Trophoblast cell (in vitro differentiated cells and primary cell): ENCODE results near the gene OR2H1.

Experiments used
- DNase-seq, 2 donors: peaks; one replicate each; pipeline ENCODE4 v3.0.0-alpha.2; 2016
- H2AFZ ChIP-seq: 2 replicates; pipeline ENCODE4 v1.6.1; 2013; ENCODE audit warnings: low read length, moderate library complexity, mild to moderate bottlenecking; ENCODE audit not compliant: insufficient read depth, poor library complexity
- H2AK5ac ChIP-seq: 2 replicates; pipeline ENCODE4 v1.6.1; 2013; ENCODE audit warnings: mild to moderate bottlenecking, low read length
- H2BK120ac ChIP-seq: 2 replicates; pipeline ENCODE4 v1.6.1; 2013; ENCODE audit warnings: low read length, mild to moderate bottlenecking, moderate library complexity; ENCODE audit not compliant: insufficient read depth, poor library complexity
- H2BK12ac ChIP-seq: 2 replicates; pipeline ENCODE4 v1.6.1; 2013; ENCODE audit warnings: mild to moderate bottlenecking, low read length, moderate library complexity
- H2BK5ac ChIP-seq: 2 replicates; pipeline ENCODE4 v1.6.1; 2013; ENCODE audit warnings: low read length, low read depth, moderate library complexity, mild to moderate bottlenecking; ENCODE audit not compliant: poor library complexity
- H3K14ac ChIP-seq: 2 replicates; pipeline ENCODE4 v1.6.1; 2013; ENCODE audit warnings: mild to moderate bottlenecking, low read length
- H3K18ac ChIP-seq: 2 replicates; pipeline ENCODE4 v1.6.1; 2013; ENCODE audit warnings: mild to moderate bottlenecking, low read length
- H3K23ac ChIP-seq: 2 replicates; pipeline ENCODE4 v1.6.1; 2013; ENCODE audit warnings: low read length
- H3K27ac ChIP-seq: 2 replicates; pipeline ENCODE4 v1.5.1; 2013; ENCODE audit warnings: low read depth, mild to moderate bottlenecking, inconsistent platforms, low read length, moderate library complexity
- H3K27me3 ChIP-seq: 2 replicates; pipeline ENCODE4 v1.6.1; 2013; ENCODE audit warnings: inconsistent platforms, mild to moderate bottlenecking, low read length, moderate library complexity; ENCODE audit not compliant: insufficient read depth
- H3K36me3 ChIP-seq, 2 experiments: 1 replicate in 1 of 2; 2 replicates in 1 of 2; pipeline ENCODE4 v1.6.1; 2013; ENCODE audit warnings: low read length in 2 of 2, mild to moderate bottlenecking in 2 of 2, moderate library complexity in 1 of 2; ENCODE audit not compliant: insufficient read depth in 2 of 2, control insufficient read depth in 1 of 2
- H3K4ac ChIP-seq: 2 replicates; pipeline ENCODE4 v1.6.1; 2013; ENCODE audit warnings: low read depth, mild to moderate bottlenecking, low read length, moderate library complexity
- H3K4me1 ChIP-seq, 2 experiments: 1 replicate in 1 of 2; 2 replicates in 1 of 2; pipeline ENCODE4 v1.6.1; 2013; ENCODE audit warnings: low read length in 2 of 2, mild to moderate bottlenecking in 2 of 2, moderate library complexity in 1 of 2; ENCODE audit not compliant: insufficient read depth in 2 of 2, control insufficient read depth in 1 of 2
- H3K4me2 ChIP-seq: 2 replicates; pipeline ENCODE4 v1.6.1; 2013; ENCODE audit warnings: inconsistent platforms, mild to moderate bottlenecking, low read length, moderate library complexity
- H3K4me3 ChIP-seq: 2 replicates; pipeline ENCODE4 v1.5.1; 2013; ENCODE audit warnings: mild to moderate bottlenecking, low read depth, low read length, inconsistent platforms
- H3K79me1 ChIP-seq: one replicate; pipeline ENCODE4 v1.6.1; 2013; ENCODE audit warnings: low read length
- H3K79me2 ChIP-seq: 2 replicates; pipeline ENCODE4 v1.6.1; 2013; ENCODE audit warnings: low read length, mild to moderate bottlenecking; ENCODE audit not compliant: control insufficient read depth, insufficient read depth, poor library complexity
- H3K9ac ChIP-seq: 2 replicates; pipeline ENCODE4 v1.6.1; 2013; ENCODE audit warnings: mild to moderate bottlenecking, low read length
- H3K9me3 ChIP-seq: 2 replicates; pipeline ENCODE4 v1.6.1; 2013; ENCODE audit warnings: low read depth, mild to moderate bottlenecking, control low read depth, inconsistent platforms, low read length; ENCODE audit not compliant: insufficient read depth
- H4K12ac ChIP-seq: 2 replicates; pipeline ENCODE4 v1.6.1; 2013; ENCODE audit warnings: low read depth, mild to moderate bottlenecking, low read length, moderate library complexity
- H4K8ac ChIP-seq: 2 replicates; pipeline ENCODE4 v1.6.1; 2013; ENCODE audit warnings: low read depth, mild to moderate bottlenecking, low read length, moderate library complexity
- H4K91ac ChIP-seq: one replicate; pipeline ENCODE4 v1.6.1; 2013; ENCODE audit warnings: low read depth, mild to moderate bottlenecking, low read length, moderate library complexity
- WGBS: extraction: QIAGEN DNeasy Blood & Tissue Kit; methylation state at CpG from one replicate; pipeline ENCODE4 v1.1.7; 2013; ENCODE audit warnings: missing lambda C conversion rate; ENCODE audit not compliant: insufficient read length, insufficient coverage; ENCODE audit errors: extremely low coverage; 5-methylcytosine and 5-hydroxymethylcytosine counted together

Gene OR2H1

DNA sequence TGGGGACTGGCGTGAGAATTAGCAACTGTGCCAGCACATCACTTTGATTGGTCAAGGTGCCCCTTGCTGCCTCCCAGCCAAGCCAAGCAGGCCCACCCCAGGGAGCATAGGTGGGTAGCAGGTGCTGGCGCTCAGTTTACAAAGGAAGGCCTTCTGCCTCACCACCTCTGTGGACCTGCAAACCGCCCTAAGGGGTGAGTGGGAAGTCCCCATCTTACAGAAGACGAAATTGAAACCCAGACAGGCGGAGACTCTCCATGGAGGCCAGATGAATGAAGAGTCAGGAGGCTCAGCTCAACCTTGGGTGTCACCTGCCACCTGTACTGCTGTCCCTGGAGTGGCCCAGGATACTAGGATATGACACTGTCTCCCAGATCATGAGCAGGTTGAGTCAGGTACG lies 52.3 kb downstream of the OR2H1 start:
- Histone ChIP-seq H2BK5ac (no peak overlapping the region), H3K9ac (no peak overlapping the region), H3K79me2 (no peaks in the 10 kb centered on the region), H4K8ac (no peak overlapping the region), H3K4me3 (no peak overlapping the region), H2BK12ac (no peak overlapping the region), H4K12ac (no peak overlapping the region), H2AK5ac (no peak overlapping the region), H3K27ac (no peak overlapping the region), H3K4ac (no peak overlapping the region), H3K4me2 (no peak overlapping the region), H3K18ac (no peak overlapping the region), H3K14ac (no peak overlapping the region), H2AFZ (no peak overlapping the region), H3K9me3 (no peaks in the 10 kb centered on the region), H4K91ac (no peak overlapping the region), H3K27me3 (no peaks in the 10 kb centered on the region), H3K4me1 (no peaks in the 10 kb centered on the region), H3K79me1 (no peaks in the 10 kb centered on the region), H3K36me3 (no peaks in the 10 kb centered on the region), H2BK120ac (no peak overlapping the region), H3K23ac (no peak overlapping the region)
- WGBS = no CpG with 5 or more reads among the region's 6 CpGs
- no peak for DNase-seq

DNA sequence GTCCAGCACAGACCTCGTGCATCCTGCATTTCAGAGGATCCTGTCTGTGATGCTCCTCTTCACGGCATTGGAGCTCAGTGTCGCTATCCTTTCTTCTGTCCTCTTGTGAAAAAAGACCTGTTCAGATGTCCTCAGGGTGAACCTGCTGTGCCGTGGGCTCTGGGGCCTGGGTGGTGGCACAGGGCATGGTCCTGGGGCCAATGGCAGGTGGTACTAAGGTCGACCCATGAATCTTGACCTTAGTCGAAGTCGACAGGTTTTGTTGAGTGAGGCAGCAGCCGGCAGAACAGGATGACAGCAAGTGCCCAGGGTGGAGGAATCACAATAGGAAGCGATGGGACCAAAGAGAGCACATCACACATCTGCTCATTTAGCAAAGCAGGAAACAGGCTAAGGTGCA lies 52.8 kb downstream of the OR2H1 start:
- Histone ChIP-seq H3K9ac (no peak overlapping the region), H3K79me1 (no peaks in the 10 kb centered on the region), H3K4ac (no peak overlapping the region), H3K4me2 (no peak overlapping the region), H3K4me1 (no peaks in the 10 kb centered on the region), H3K27me3 (no peaks in the 10 kb centered on the region), H4K91ac (no peak overlapping the region), H2AK5ac (no peak overlapping the region), H3K18ac (no peak overlapping the region), H2BK5ac (no peak overlapping the region), H2BK120ac (no peak overlapping the region), H3K79me2 (no peaks in the 10 kb centered on the region), H3K27ac (no peak overlapping the region), H4K12ac (no peak overlapping the region), H3K14ac (no peak overlapping the region), H3K9me3 (peaks cover 2% of the 10 kb centered on the region), H3K23ac (no peak overlapping the region), H3K4me3 (no peak overlapping the region), H4K8ac (no peak overlapping the region), H2AFZ (no peak overlapping the region), H3K36me3 (no peaks in the 10 kb centered on the region), H2BK12ac (no peak overlapping the region)
- no CpG with 5 or more reads among the region's 9 CpGs for WGBS
- no peak for DNase-seq

DNA sequence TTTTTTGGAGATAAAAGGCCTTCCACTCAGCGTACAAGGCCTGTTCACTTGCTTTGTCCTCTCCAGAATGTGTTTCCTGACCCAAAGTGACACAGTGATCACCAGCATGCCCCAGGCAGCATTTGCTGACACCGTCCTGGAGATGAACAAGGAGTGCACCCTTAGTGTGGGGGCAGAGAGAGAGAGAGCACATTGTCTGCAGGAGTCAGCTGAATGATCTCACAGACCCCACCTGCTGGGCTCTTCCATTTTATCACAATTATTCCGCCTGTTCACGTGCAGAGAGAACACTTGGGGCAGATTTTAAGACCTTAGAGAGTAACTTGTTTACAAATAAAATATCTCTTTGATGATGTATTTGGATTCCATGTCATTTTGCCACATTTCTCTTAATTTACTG lies 53.2 kb downstream of the OR2H1 start:
- no peaks in the 10 kb centered on the region for H3K79me1 ChIP-seq
- H4K91ac ChIP-seq = no peak overlapping the region
- no peak overlapping the region for H2BK120ac ChIP-seq
- H3K79me2 ChIP-seq = no peaks in the 10 kb centered on the region
- no peak overlapping the region for H4K12ac ChIP-seq
- no peaks in the 10 kb centered on the region for H3K36me3 ChIP-seq
- H2BK5ac ChIP-seq = no peak overlapping the region
- H3K4me3 ChIP-seq = no peak overlapping the region
- no peak overlapping the region for H3K18ac ChIP-seq
- H2BK12ac ChIP-seq = no peak overlapping the region
- no peak overlapping the region for H4K8ac ChIP-seq
- no peaks in the 10 kb centered on the region for H3K27me3 ChIP-seq
- H3K4me2 ChIP-seq = no peak overlapping the region
- peaks cover 2% of the 10 kb centered on the region for H3K9me3 ChIP-seq
- H3K4me1 ChIP-seq = no peaks in the 10 kb centered on the region
- no peak for DNase-seq
- H3K27ac ChIP-seq = no peak overlapping the region
- H2AK5ac ChIP-seq = no peak overlapping the region
- H3K9ac ChIP-seq = no peak overlapping the region
- no peak overlapping the region for H3K4ac ChIP-seq
- no peak overlapping the region for H3K23ac ChIP-seq
- no peak overlapping the region for H2AFZ ChIP-seq
- no CpG with 5 or more reads among the region's 4 CpGs for WGBS
- no peak overlapping the region for H3K14ac ChIP-seq

DNA sequence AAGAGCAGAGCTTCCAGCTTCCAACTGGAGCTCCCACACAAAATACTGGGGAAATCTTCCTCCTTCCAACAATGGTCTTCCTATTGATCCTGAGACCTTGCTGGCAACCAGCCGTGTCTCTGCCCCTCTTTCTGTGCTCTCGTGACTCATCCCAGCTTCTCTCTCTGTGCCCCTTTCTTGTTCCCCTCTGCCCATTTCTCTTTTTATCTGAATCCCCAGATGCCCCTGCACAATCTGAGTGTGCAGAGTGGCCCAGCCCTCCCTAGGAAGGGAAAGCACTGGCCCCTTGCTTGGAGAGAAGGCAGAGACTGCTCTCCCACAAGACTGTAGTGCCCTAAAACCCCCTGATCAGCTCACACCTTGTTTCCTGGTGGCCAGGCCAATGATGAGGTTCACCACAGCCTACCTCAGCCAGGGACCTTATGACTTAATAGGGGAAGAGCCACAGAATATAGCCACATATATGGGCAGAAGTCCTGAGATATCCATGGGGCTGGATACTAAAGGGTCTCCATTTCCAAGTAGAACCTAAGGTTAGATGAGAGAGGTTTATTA lies 53.9 kb downstream of the OR2H1 start:
- Histone ChIP-seq H3K23ac (no peak overlapping the region), H4K12ac (no peak overlapping the region), H3K79me1 (no peaks in the 10 kb centered on the region), H3K4ac (no peak overlapping the region), H3K9ac (no peak overlapping the region), H4K91ac (no peak overlapping the region), H4K8ac (no peak overlapping the region), H3K4me2 (no peak overlapping the region), H3K4me1 (no peaks in the 10 kb centered on the region), H3K27me3 (no peaks in the 10 kb centered on the region), H3K9me3 (peaks cover 2% of the 10 kb centered on the region), H3K27ac (no peak overlapping the region), H2BK120ac (no peak overlapping the region), H2AK5ac (no peak overlapping the region), H3K36me3 (no peaks in the 10 kb centered on the region), H3K18ac (no peak overlapping the region), H2AFZ (no peak overlapping the region), H3K79me2 (no peaks in the 10 kb centered on the region), H3K14ac (no peak overlapping the region), H3K4me3 (no peak overlapping the region), H2BK12ac (no peak overlapping the region), H2BK5ac (no peak overlapping the region)
- no peak for DNase-seq
- no CpG with 5 or more reads among the region's 2 CpGs for WGBS
